ENCODE measurements around the gene IL17RD.
A peak's percentile ranks its signal among the peaks of the same experiment; 100 is the strongest.

IL17RD gene
- total RNA-seq: 0 to 0.78 (median 0) reads per million in 9 experiments

DNA sequence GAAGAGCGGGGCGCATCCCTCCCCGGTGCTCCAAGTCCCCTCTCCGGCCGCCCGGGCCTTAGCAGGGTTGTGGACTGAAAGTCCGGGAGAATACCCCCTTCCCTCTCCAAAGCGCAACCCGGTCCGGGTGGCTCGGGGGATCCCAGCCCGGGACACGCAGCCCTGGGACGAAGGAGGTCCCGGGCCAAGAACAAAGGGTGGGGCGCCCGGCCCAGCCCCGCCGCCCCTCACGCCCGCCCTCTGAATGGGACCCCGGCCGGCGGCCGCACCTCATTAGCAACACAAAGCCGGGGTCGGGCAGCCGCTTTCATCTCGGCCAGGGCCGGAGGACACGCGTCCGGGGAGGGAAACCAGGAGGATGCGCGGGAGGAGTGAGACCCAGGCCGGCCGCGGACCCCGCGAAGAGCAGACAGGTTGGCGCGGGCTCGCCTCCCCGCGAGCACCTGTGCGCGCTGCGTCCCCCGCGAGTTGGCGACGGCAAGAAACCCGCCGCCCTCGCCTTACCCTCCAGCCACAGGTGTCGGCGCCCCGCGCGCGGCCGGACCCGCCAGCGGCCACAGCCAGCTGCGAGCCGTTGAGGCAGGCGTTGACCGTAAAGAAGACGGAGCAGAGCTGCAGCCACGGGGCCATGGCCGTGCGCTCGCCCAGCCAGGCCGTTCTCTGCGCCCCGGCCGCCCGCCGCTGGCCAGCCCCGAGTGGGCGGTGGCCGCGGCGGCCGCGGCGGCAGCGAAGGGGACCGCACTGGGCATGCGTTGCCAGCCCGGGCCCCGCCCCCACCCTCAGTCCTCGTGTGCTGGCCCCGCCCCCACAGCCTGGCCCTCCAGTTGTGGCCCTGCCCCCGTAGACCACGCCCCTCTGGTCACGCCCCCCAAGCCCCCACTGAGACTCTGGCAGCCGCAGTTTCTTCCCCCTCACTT lies at the start of gene IL17RD:
Gene IL17RD, minus strand, starts transcription at position 697 of the 917 bp plus-strand sequence. Its CDS starts 67 bp downstream, at position 630.
- H3K27me3 Mint-ChIP-seq: peaks cover 62 to 87% of the 10 kb centered on the region in 2 donors
- H3K27ac Mint-ChIP-seq: peak within 1 kb of the TSS in 1 of 2 donors; percentile 59
- peak in 1 of 3 experiments; percentile 20 for DNase-seq
- H3K4me1 Mint-ChIP-seq (ENCODE audit: low read depth in 2 of 2): peaks cover 5 to 10% of the 10 kb centered on the region in 2 donors
- no peaks in the 10 kb centered on the region for H3K9me3 Mint-ChIP-seq
- peak; percentile 56 for ATAC-seq (replicated peaks)
- peak within 1 kb of the TSS; percentile 82 to 92 for H3K4me3 Mint-ChIP-seq
- H3K36me3 Mint-ChIP-seq (ENCODE audit: insufficient read depth): peaks cover 2% of the 10 kb centered on the region

DNA sequence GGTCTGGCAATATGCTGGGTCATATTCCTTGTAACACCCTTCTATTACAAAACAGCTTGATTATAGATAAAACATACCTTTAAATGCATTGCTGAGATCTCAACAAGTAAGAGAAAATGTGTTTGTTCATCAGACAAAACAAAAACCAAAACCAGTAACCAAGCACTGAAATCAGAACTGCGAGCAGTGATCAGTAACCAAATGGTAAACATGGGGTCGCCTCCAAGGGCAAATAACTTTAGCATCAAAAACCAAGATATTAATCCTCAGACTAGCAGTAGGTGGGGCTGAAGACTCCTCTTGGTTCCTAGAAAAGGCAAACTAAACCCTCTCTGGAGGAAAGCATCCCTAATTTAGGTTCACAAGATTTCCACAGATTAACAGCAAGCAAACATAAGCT lies 41.3 kb upstream of the IL17RD start:
- H3K27me3 Mint-ChIP-seq: no peaks in the 10 kb centered on the region
- H3K9me3 Mint-ChIP-seq: no peaks in the 10 kb centered on the region
- peaks cover 5% of the 10 kb centered on the region for H3K36me3 Mint-ChIP-seq (ENCODE audit: insufficient read depth)
- no peaks in the 10 kb centered on the region for H3K4me1 Mint-ChIP-seq (ENCODE audit: low read depth in 2 of 2)
- no peak for DNase-seq
- ATAC-seq (replicated peaks): no peak
- no peak overlapping the region for H3K4me3 Mint-ChIP-seq
- H3K27ac Mint-ChIP-seq: no peak overlapping the region

DNA sequence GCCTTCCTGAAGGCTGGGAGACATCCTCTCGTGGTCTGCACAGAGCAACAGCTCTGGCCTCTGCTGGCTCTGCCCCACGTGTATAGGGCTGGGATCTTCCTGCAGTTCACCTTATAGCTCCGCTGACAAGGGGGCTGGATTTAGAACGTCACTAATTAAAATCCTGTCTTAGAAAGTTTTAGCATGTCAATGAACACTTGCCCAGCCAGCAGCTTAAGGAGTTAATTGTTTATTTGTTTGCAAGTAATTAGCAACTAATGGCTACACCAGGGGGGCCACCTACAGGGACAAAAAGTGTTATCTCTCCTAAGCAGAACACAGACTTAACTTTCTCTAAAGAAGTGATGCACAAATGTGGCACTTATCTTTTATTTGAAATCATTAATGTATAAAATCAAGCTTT lies 34.7 kb upstream of the IL17RD start, which contains the start of gene HESX1:
Gene HESX1, minus strand, starts transcription at position 84 of the 403 bp plus-strand sequence. Its CDS starts 60 bp downstream, at position 24.
- ATAC-seq (replicated peaks) (no peak), DNase-seq (no peak)
- peaks cover 4% of the 10 kb centered on the region for H3K36me3 Mint-ChIP-seq (ENCODE audit: insufficient read depth)
- H3K27me3 Mint-ChIP-seq: peaks cover 8 to 14% of the 10 kb centered on the region in 2 donors
- no peaks in the 10 kb centered on the region for H3K9me3 Mint-ChIP-seq
- H3K27ac Mint-ChIP-seq: no peak within 1 kb of the TSS
- H3K4me3 Mint-ChIP-seq: no peak within 1 kb of the TSS
- peaks cover 2 to 4% of the 10 kb centered on the region in 2 donors for H3K4me1 Mint-ChIP-seq (ENCODE audit: low read depth in 2 of 2)

DNA sequence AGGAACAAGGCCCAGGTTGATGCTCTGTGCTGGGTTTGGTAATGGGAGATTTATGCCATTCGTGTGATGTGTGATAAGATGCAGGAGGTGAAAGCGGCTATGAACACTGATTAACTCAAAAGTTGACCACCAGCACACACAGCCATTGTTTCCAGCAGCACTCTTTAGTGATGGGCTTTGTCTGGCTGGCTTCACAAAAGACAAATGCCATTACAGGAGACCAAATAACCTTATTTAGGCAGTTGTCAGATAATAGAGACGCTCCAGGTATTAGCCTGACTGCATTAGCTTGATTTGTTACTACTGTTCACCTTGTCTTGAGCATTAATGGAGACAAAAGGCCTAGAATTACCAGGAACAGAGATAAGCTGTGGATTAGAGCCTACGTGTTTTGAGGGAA lies 29.5 kb upstream of the IL17RD start:
- H3K27me3 Mint-ChIP-seq: peaks cover 42 to 44% of the 10 kb centered on the region in 2 donors
- no peaks in the 10 kb centered on the region for H3K9me3 Mint-ChIP-seq
- H3K4me1 Mint-ChIP-seq (ENCODE audit: low read depth in 2 of 2): peaks cover 2 to 4% of the 10 kb centered on the region in 2 donors
- ATAC-seq (replicated peaks) (no peak), DNase-seq (no peak)
- no peak overlapping the region for H3K27ac Mint-ChIP-seq
- H3K4me3 Mint-ChIP-seq: no peak overlapping the region
- peaks cover 4% of the 10 kb centered on the region for H3K36me3 Mint-ChIP-seq (ENCODE audit: insufficient read depth)

DNA sequence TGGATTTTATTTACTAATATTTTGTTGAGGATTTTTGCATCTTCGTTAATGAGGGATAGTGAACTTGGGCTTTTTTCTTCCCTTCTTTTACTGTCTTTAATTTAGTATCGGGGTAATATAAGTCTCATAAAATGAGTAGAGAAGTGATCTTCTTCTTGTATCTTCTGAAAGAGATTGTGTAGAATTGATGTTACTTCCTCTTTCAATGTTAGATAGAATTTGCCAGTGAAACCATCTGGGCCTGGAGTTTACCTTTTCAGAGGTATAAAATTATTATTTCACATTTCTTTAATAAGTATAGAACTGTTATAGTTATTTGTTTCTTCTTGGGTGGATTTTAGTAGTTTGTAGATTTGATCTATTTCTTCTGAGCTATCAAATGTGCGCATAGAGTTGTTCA lies 26.9 kb upstream of the IL17RD start:
- H3K4me3 Mint-ChIP-seq: no peak overlapping the region
- H3K36me3 Mint-ChIP-seq (ENCODE audit: insufficient read depth): peaks cover 4% of the 10 kb centered on the region
- peaks cover 36 to 41% of the 10 kb centered on the region in 2 donors for H3K27me3 Mint-ChIP-seq
- H3K4me1 Mint-ChIP-seq (ENCODE audit: low read depth in 2 of 2): peaks cover under 1 to 2% of the 10 kb centered on the region in 2 donors
- no peak for DNase-seq
- H3K27ac Mint-ChIP-seq: no peak overlapping the region
- H3K9me3 Mint-ChIP-seq: no peaks in the 10 kb centered on the region
- no peak for ATAC-seq (replicated peaks)

DNA sequence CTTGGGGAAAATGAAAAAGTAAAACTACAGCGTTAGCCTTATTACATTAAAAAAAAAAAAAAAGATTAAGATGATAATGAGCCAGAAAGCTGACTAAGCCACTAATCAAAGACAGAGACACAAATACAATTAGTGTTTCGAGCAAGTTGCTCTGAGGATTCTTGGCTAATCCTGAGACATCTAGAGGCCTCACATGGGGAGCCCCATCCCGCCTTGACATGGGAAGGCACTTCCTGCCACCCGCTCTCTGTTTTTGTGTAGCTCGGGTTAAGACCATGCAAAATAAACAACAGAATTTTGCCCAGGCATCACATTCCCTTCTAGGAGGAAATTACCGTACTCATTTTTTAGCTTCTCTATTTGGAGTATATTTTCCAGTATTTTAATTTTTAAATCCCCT lies 19.4 kb upstream of the IL17RD start:
- peaks cover 31 to 38% of the 10 kb centered on the region in 2 donors for H3K27me3 Mint-ChIP-seq
- no peak for ATAC-seq (replicated peaks)
- no peaks in the 10 kb centered on the region for H3K4me1 Mint-ChIP-seq (ENCODE audit: low read depth in 2 of 2)
- no peaks in the 10 kb centered on the region for H3K9me3 Mint-ChIP-seq
- H3K36me3 Mint-ChIP-seq (ENCODE audit: insufficient read depth): no peaks in the 10 kb centered on the region
- H3K4me3 Mint-ChIP-seq: no peak overlapping the region
- H3K27ac Mint-ChIP-seq: no peak overlapping the region
- no peak for DNase-seq

DNA sequence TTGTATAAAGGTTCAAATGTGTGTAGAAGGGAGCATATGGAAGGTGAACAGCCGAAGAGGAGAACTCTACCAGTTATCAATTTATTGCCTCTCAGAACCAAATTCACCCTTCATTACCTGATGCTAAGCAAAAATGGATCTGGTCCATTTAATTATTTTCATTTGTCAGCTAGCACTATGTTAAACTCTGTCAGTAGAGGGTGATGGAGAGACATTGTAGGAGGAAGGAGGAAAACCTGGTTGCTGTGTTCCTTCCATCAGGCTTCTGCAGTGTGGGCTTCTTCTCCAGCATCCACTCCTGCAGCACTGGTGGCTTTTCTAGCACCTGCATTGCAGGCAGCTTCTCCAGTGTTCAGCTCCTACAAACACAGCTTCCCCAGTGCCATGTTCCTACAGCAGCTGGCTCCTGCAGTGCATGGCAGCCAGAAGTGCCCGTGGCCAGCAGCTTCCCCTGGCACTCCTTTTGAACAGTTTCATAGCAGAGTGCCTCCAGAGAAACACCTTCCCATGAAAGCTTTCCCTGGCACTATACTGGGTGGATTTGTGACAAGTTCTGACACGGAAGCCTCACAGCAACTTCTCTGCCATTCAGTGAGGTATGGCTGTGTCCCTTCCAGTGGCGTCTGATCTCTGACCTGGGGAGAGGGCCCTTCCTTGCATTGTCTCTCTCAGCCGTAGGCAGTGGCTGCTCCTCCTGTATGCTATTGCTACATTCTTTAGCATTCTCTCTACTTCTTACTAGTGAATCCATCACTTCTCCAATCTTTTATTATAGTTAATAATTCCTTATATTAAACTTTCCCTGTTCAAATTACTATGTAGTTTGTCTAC lies 14.6 kb upstream of the IL17RD start:
- Mint-ChIP-seq H3K4me1 (ENCODE audit: low read depth in 2 of 2) (no peaks in the 10 kb centered on the region), H3K36me3 (ENCODE audit: insufficient read depth) (no peaks in the 10 kb centered on the region), H3K27me3 (peaks cover 34 to 51% of the 10 kb centered on the region in 2 donors), H3K27ac (no peak overlapping the region), H3K9me3 (no peaks in the 10 kb centered on the region), H3K4me3 (no peak overlapping the region)
- DNase-seq (no peak), ATAC-seq (replicated peaks) (no peak)

DNA sequence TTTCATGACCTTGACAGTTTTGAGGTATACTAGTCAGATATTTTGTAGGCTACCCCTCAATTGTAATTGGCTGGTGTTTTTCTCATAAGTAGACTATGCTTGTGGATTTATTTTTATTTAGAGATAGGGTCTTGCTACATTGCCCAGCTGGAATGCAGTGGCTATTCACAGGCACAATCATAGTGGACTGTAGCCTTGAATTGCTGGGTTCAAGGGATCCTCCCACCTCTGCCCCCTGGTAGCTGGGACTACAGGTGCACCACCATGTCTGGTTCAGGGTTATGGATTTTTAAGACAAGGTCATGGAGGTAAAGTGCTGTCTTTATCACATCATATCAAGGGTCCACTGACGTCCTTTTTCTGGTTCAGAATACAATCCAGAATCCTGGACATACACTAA lies 10.9 kb upstream of the IL17RD start:
- Mint-ChIP-seq H3K9me3 (no peaks in the 10 kb centered on the region), H3K27me3 (peaks cover 40 to 67% of the 10 kb centered on the region in 2 donors), H3K27ac (no peak overlapping the region), H3K36me3 (ENCODE audit: insufficient read depth) (no peaks in the 10 kb centered on the region), H3K4me3 (no peak overlapping the region), H3K4me1 (ENCODE audit: low read depth in 2 of 2) (no peaks in the 10 kb centered on the region)
- ATAC-seq (replicated peaks) (no peak), DNase-seq (no peak)

DNA sequence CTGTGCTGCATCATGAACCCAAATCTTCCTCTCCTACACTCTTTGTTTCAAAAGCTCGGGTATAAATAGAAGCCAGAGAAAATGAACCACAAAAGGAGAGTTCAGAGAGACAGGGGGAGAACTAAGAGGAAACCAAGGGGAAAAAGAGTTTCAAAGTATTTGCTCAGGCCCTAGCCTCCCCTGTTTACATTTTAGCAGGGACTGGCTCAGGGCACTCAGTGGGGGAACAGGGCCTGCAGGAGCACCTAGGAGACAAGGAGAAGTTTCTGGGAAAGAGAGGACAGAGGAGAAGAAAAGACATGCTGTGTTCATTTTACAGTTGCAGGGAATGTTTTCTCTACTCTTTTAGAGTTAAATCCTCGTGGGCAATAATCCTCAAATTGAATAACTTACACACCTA lies 8.5 kb upstream of the IL17RD start:
- Mint-ChIP-seq H3K4me3 (no peak overlapping the region), H3K9me3 (no peaks in the 10 kb centered on the region), H3K27me3 (peaks cover 39 to 78% of the 10 kb centered on the region in 2 donors), H3K27ac (no peak overlapping the region), H3K4me1 (ENCODE audit: low read depth in 2 of 2) (peaks cover 4 to 5% of the 10 kb centered on the region in 2 donors), H3K36me3 (ENCODE audit: insufficient read depth) (no peaks in the 10 kb centered on the region)
- DNase-seq (no peak), ATAC-seq (replicated peaks) (no peak)

DNA sequence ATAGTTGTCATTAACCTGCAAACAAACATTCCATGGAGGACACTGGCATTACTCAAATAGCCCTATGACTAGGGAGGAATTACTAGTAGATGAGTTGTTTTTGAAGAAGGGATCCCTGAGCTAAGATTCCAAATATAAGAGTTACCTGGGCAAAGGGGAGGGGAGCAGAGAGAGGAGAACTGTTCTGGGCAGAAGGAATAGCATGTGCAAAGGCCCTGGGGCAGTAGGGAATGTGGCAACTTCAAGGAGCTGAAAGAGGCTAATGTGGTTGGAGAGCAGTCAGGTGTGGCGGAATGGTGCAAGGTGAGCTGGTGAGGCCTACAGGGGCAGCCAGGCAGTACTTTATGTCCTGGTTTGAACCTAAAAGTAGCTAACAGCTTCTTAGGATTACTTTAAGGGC lies 5.8 kb upstream of the IL17RD start:
- no peak overlapping the region for H3K4me3 Mint-ChIP-seq
- no peak for DNase-seq
- H3K27ac Mint-ChIP-seq: no peak overlapping the region
- no peak for ATAC-seq (replicated peaks)
- peaks cover 4 to 5% of the 10 kb centered on the region in 2 donors for H3K4me1 Mint-ChIP-seq (ENCODE audit: low read depth in 2 of 2)
- no peaks in the 10 kb centered on the region for H3K36me3 Mint-ChIP-seq (ENCODE audit: insufficient read depth)
- H3K9me3 Mint-ChIP-seq: no peaks in the 10 kb centered on the region
- peaks cover 59 to 83% of the 10 kb centered on the region in 2 donors for H3K27me3 Mint-ChIP-seq

DNA sequence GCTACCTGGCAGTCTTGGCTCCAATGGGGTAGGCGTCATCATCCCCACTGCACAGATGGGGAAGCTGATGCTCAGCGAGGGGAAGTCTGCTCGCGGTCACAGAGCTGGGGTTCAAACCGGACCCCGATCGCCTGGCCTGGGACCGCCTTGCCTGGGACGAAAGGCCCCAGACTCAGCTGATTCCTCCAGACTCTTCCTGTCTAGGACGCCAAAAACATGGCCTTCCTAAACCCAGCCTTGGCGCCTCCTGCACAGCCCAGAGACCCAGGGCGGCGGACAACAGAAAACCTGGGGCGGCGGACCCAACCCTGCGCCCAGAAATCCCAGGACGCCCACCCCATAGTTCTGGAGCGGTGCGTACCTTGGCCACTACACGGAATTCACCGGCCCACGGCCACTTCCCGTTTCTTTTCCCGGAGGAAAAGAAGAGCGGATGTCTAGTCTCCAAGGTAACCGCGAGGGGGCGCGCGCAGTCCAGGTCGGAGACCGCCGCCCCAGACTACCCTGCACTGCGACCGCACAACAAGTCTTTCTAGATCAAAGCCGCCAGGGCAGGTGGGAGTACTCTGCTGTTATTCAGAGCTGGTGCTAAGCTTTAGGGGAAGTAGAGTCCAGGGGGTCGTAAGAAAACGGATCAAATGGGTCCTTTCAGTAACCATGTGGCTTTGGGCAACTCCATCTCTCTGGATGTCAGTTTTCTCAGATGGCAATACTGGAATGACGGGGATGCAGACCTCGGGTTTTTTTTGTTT lies 4.9 kb upstream of the IL17RD start:
- H3K27ac Mint-ChIP-seq: no peak overlapping the region
- H3K4me1 Mint-ChIP-seq (ENCODE audit: low read depth in 2 of 2): peaks cover 5 to 8% of the 10 kb centered on the region in 2 donors
- H3K4me3 Mint-ChIP-seq: peak overlapping the region; percentile 54 to 67
- DNase-seq: peak; percentile 35 to 43 (median 42)
- ATAC-seq (replicated peaks): peak; percentile 83
- H3K9me3 Mint-ChIP-seq: no peaks in the 10 kb centered on the region
- no peaks in the 10 kb centered on the region for H3K36me3 Mint-ChIP-seq (ENCODE audit: insufficient read depth)
- H3K27me3 Mint-ChIP-seq: peaks cover 66 to 85% of the 10 kb centered on the region in 2 donors

DNA sequence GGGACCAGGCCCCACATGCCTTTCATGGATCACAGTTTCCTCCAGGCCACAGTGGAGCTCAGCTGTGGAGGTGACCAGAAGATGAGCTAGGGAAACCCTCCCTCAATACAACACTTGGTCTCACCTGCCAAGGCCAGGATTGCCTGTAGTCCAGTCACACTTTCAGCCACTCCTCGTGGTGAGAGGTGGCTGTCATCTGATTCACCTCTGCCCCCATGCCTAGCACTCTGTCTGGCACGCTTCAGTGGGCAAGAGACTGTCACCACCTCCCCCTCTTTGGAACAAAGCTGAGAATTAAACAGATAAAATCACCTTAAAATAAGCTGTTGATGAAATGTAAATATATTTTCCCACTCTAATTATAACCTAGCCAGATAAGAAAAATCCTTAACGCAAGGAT lies 4.0 kb upstream of the IL17RD start:
- peaks cover 70 to 86% of the 10 kb centered on the region in 2 donors for H3K27me3 Mint-ChIP-seq
- no peaks in the 10 kb centered on the region for H3K36me3 Mint-ChIP-seq (ENCODE audit: insufficient read depth)
- no peak for ATAC-seq (replicated peaks)

DNA sequence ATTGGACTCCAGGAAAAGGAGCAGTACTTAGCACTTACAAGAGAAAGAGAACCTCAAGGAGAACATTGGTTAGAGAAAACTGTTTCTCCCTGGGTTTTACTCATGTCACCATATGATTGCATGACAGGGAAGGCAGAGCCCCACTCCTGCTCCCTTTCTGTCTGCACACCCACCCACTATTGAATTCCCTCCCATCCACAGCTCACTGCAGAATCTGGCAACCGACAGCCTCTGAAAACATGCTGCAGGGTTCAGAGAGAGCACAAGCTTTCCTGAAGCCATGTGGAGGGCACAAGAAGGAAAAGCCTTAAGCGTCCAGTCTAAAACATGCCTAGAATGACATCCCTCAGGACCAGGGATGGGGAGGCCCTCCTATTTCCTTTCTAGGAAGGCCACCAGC lies 3.0 kb upstream of the IL17RD start:
- DNase-seq (no peak), ATAC-seq (replicated peaks) (no peak)
- Mint-ChIP-seq H3K4me3 (no peak overlapping the region), H3K27me3 (peaks cover 69 to 91% of the 10 kb centered on the region in 2 donors), H3K36me3 (ENCODE audit: insufficient read depth) (no peaks in the 10 kb centered on the region), H3K4me1 (ENCODE audit: low read depth in 2 of 2) (peaks cover 9 to 13% of the 10 kb centered on the region in 2 donors), H3K27ac (no peak overlapping the region), H3K9me3 (no peaks in the 10 kb centered on the region)

More for the DNA sequence above, 4.0 kb upstream of the IL17RD start:
- DNase-seq: no peak
- Mint-ChIP-seq H3K4me3 (peak overlapping the region in 1 of 2 donors; percentile 35), H3K4me1 (ENCODE audit: low read depth in 2 of 2) (peaks cover 9 to 11% of the 10 kb centered on the region in 2 donors), H3K27ac (no peak overlapping the region), H3K9me3 (no peaks in the 10 kb centered on the region)

Data from effector memory CD8-positive, alpha-beta T cell (primary cell).